SW 1271 (cell line): ENCODE results near the gene NTM.

Experiments
- DNase-seq, 2 experiments: peaks; one replicate each; lab custom pipeline; 2025; lab: John Stamatoyannopoulos, UW

Gene NTM

DNA sequence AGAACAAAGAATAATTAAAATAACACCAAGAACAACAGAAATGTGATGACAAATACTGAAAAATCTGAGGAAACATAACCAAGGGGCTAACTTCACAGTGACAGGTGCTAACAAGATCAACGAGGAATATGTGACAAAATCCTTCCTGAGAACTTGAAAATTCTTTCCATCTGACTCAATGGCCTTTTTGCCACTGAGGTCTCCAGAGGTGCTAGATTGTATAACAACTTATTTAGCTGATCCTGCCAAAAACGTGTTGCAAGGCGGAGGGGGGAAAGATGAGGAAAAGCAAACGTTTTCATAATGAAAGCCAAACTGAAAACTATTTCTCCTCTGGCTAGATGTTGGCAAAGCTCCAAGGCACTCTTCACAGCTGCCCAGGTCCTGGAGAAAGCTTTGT, 364.5 kb downstream of the NTM start:
- no peak for DNase-seq

DNA sequence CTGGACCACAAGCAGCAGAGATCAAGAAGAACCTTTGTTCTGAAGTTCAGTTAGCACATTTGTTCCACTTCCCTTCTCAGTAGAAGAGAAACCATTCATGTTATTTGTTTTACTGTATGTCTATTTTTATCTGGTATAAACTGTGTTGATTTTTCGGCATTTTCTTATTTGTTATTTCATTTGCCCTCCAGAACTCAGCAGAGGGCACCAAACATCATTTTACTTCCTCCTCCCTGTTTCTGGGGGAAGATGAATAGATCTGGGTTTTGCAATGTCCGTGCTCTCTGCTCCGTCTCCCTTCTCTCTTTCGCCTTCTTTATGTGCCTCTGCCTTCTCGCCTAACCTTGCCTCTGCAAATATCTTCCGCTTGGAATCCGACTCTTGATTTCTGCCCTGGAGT, 366.9 kb downstream of the NTM start:
- no peak for DNase-seq

DNA sequence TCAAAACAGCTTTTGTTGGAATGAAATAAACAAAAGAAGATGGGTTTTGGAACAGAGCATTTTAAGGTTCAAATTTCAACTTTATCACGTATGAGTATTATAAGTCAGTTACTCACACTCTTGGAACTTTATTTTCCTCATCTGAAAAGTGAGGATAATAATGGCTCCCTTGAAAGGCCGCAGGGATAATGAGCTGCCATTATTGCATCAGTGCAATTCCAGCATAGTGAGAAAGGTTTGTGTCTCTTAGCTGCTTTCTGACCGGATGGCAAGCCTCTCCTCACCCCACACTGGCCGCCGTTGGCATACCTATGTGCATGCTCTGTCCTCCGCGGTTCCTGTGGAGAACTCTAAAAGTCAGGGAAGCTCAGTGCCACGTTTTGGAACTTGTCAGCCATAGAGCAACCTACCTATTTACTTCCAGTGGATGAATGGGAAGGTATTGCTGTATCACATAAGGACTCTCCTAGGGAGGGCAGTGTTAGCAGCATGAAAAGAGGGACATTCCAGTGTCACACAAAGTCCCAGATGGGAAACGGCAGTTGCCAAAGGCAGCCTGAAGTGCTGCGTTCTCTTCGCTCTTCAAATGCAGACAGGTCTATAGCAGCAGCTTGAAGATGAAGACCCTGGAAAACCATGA, 368.9 kb downstream of the NTM start:
- no peak for DNase-seq

DNA sequence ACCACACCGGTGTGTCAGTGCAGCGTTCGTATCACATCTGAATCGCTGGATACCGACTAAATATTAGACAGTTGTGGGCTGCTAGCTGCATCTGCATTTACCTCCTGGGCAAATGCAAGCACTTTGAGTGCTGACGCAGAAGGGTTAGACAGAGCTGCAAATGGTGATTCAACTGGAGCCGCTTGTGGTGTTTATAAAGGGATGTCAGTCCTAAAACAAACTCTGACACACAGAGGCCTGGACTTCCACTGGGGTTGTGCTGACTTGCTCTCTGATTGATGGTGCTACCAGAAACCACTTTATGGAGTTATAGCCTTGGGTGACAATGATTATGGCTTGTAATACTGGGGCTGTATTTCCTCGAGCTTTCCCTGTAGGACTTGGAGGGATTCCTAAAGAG, 374.4 kb downstream of the NTM start:
- DNase-seq = no peak

DNA sequence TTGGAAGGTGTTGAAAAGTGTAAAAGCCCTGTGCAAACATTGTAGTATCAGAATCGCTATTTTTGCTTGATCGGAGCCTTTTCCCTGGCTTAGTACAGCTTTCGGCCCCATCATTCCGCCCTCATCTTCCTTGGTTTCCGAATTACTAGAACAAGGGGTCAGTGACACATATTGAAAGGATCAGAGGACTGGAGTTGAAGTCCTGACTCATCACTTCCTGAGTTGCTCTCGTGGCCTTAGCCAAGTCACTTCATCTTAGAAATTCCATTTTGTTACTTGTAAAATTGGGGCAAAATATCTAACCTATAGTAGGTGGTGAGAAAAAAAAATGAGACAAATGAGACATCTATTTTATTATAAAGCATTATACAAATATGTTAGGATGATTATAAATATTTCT, 375.0 kb downstream of the NTM start:
- DNase-seq = no peak

DNA sequence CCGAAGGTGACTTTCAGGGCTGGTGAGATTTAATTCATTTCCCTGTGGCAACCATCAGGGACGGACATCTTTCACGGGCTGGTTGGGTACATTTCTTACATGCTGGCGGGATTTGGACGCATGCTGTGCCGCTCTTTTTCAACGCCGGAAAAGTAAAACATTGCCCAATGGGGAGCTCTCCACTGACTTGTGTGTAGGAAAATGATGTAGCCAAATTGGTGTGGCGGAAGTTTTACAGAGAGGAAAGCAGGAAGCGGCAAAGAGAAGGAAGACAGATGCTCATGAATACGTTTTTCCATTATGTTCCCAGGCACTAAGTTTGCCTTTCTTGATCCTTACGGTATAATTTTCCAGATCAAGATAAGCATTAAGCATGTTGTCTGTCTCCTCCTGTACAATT, 375.8 kb downstream of the NTM start:
- no peak for DNase-seq

DNA sequence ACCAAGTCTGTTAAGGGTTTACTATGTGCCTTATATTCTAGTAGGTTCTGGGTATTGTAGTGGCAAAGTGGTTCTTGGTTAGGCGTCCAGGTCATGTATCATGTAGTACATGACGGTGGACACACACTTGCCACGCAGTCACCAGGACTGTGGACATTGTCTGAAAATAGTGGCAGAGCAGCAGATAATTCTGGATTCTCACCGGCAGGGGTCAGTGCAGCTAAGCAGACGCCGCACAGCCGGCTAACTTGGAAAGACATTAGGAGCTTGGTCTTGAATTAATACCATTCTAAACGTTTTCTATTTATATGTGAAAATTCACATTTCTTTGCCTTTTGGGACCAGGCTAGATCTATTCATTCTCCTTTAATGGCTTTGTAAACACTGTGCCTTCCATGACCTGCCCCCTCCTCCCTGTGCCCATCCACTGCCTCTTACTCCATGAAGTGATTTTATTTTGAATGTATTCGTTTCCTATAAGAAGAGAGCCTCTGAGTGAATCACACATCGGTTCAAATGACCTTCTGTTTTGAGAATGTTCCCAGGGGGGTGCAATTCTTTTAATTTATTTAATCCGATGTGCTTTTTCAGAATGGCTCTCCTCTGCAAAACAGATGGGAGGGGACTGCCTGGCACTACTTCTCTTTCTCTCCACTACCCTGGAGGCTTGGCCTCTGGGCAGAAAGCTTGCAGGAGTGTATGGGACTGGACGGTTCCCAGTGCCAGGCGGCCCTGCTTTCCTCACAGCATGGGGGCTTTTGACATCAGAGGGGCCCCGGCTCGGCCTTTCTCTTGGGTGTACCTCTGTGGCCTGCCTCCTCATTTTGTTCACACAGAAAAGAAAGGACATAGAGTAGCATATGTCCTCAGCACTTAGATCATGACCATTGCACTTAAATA, 378.0 kb downstream of the NTM start:
- no peak for DNase-seq

DNA sequence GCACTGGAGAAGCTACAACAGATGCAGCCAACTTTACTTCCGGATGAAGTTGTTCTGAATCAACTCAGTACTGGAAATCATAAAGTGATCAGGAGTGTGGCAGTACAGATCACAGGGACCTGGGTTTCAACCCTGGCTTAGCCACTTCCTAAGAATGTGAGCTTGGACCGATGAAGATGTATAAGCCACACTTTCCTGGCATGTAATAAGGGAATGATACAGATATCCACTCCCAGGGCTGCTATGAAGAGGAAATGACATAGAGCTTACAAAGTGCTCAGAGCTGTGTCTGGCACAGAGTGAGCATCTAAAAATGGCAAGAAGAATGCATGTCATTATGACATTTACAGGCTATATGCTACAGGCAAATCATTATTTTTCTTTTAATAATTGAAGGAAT, 378.7 kb downstream of the NTM start:
- DNase-seq = no peak

DNA sequence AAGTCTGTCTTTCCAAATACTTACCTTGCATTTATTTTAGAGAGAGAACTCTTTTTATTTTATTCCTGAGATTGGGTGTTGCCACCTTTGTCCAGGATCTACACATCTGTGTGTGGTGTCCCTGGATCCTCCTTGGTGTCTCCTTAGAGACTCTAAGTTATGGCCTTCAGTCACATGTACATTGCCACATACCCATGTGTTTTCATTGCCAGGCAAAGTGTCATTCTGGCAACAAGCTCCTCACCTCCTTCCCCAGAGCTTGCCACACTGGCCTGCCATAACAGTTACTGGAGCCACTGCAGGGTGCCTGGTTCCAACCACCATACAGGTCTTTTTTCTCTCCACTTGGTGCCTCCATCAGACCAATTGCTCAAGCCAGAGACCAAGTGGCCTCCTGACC, 379.7 kb downstream of the NTM start:
- DNase-seq = no peak

DNA sequence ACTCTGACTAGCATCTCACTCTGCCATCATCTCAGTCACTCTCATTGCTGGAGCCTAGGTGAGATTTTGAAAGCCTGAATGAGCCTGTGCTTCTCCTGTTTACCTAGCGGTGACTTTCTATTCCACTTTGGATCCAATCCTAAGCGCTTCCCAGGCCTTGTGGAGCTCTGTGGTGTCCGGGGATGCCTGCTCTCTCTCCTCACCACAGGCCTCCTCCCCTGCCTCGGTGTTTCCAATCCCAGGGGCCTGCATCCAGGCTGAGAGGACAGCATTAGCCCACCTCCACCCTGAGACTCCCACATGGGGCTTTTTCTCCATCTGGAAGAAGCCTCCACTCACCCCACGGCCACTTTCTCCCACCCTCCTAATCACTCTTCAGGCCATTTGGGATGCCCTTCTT, 380.3 kb downstream of the NTM start:
- DNase-seq = no peak

DNA sequence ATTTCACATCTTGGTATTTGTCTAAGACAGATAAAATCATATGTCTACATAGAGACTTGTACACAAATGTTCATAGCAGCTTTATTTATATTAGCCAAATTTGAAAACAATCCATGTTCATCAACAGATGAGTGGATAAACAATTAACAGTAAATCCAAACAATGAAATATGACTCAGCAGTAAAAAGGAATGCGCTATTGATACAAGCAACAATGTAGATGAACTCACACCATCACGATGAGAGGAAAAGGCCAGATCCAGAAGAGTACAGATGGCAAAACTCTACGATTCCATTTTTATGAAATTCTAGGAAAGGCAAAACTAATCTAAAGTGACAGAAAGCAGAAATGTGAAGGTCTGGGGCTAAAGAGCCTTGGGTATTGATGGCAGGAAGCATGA, 384.3 kb downstream of the NTM start:
- DNase-seq = no peak

DNA sequence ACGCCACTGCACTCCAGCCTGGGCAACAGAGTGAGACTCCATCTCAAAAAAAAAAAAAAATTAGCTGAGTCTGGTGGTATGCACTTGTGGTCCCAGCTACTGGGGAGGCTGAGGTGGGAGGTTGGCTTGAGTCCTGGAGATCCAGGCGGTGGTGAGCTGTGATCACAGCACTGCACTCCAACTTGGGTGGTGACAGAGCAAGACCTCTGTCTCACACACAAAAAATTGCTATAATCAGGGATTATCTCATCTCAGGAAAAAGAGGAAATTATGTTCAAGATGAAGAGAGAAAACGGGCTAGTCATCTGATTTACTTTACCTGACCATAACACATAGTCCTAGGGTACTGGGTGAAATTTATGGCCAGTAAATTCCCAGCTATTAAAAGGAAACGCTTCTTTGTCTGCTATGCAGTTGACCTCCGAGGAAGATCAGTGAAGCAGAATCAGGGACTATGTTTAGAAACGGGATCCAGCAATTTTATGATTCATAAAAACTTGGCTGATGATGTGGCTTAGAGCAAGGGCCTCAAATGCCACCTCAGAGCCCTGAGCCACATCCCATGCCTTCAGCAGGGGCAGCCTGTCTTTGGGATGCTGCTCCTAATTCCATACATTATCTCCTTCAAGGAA, 386.2 kb downstream of the NTM start:
- DNase-seq = no peak

DNA sequence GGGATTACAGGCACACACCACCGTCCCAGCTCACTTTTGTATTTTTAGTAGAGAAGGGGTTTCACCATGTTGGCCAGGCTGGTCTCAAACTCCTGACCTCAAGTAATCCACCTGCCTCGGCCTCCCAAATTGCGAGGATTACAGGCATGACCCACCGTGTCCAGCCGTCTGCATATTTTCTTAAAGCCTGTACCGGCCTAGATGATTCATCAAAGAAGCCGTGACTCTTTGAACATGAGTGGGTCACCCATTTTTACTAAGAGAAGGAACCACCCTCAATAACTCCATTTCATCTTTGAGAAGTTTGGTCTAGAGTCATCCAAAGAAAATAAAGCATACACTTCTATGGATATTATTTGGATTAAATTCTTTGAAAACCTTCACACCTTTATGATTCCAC, 388.3 kb downstream of the NTM start:
- DNase-seq = no peak

DNA sequence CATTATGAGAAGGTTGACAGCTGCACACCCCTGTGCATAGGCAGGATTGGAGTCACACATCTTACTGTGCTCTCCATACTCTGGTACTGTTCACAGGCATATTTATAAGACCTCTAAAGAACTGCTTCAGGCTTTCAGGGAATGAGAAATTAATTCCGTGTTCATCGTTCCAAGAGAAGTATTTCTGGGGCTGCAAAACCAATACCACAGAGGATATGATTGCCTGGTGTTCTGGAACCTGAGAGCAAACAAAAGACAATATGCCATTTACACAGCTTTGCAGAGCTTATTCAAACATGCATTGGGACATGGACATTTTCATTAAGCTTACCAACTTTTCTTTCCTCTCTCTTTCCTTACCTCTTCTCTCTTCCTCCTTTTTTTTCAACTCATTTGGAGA, 388.7 kb downstream of the NTM start:
- DNase-seq = no peak

DNA sequence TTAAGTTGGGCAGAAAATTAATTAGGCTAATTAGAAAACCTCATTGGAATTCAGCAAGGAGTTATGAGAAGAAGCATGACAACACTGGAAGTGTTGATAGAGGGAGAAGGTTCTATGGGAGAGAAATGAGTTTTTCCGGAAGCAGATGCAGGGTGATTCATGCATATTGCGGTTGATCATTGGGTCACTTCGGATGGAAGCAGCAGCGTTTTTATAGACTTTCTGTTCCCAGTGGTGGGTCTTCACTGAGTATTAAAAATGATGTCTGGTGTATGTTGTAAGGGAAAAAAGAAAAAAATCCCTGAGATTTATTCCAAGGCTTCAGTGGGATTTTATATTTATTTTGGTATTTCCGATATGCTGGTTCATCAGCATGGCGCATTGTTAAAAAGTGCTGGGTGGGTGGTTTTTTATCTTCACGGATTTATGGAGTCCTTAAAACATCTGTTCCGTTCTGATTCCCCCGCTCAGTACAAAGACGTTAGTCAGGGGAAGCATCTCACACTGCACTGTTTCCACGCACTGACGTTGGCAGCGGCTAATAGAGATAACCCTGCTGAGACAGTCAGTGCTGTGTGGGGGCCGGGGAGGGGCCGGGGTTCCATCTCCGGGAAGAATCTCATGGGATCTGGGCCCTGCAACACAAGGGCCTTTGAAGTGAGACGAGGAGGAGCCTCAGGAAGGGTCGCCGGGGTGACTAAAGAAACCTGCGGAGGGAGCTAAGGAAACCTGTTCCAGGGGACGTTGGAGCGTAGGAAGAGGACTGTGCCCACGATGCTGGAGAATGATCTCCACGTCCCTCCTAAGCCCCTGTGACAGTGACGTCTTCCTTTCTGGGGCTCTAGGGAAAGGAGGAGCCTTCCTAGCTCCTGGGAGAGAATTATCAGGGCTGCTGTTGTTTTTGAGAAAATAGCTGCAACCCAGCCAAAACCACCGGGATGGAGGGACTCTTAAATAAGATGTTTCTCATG, 390.0 kb downstream of the NTM start:
- DNase-seq = no peak

DNA sequence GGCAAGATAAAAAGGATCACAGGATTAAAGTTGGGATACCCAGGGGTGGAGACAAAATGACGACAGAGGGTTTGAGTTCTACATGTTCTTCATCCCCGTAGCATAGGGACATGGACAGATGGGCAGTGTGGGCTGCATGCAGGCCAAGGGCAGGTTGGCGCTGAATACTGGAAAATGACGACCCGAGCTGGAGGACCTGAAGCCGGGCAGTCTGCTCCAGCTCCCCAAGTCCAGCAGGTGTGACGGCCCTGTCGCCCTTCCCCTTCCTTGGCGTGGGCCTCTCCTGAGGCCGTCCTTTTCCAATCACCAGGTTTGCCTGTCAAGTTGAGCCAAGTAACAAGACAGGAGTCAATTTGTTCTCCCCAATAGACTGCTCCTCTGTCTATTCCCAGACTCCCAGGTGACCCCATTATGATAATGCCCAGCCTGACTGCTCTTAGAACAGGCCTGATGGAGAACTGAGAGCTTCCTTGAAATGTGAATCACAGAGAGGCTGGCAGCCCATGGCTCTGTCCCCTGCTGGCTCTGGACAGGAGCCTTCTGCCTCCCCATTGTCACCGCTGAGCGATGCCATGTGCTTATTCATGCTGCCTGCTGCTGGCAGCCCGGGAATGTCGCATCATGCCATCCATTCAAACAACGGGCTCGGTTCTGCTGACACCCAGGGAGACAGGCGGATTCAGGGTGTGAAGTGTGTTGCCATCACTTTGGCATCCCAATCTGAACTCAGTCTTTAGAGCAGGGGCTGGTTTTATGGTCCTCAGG, 392.1 kb downstream of the NTM start:
- no peak for DNase-seq

DNA sequence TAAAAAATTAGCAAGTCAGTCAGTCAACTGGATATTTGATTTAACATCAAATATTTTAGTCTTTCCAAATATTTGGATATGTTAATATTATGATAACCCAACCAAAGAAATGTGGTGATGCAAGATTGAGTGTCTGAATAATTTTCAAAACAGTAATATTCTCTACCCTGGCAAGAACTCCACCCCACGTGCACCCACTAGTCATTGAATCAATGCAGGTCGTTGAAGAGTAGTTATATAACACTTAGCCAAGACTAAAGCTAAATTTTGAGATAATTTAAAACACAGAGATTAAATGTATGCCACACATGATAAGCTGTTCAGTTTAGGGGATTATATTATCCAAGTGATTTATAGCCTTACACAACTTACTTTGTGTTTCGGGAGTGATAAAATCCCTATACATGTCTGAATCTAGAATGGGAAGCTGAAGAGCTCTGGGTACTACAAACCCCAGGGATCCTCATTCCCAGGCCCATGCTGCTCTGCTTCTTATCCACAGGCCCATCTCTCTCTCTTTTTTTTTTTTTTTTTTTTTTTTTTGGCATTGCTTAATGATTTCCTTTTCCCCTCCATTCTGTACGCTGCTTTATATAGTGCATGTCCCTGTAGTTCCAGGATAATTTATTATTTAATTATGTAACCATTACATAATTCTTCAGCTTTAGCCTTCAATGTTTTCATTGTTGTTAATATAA, 392.9 kb downstream of the NTM start:
- DNase-seq = no peak

DNA sequence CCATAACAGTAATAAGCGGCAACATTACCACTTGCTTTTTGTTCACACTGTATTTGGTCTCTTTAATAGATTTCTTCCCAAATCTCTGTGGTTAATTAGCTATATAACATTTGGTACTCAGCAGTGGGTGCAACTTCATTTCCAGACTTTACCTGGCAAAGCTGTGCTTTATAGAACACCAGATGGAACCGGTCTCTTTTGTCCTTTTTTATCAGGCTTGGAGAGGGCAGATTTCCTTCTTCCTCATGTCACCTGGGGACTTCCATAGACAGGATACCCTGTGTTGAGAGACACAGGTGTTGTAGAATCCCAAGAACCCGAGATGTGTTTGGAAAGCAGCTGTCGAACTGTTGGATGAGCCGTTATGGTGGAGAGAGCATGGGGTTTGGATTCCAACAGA, 393.7 kb downstream of the NTM start:
- no peak for DNase-seq

DNA sequence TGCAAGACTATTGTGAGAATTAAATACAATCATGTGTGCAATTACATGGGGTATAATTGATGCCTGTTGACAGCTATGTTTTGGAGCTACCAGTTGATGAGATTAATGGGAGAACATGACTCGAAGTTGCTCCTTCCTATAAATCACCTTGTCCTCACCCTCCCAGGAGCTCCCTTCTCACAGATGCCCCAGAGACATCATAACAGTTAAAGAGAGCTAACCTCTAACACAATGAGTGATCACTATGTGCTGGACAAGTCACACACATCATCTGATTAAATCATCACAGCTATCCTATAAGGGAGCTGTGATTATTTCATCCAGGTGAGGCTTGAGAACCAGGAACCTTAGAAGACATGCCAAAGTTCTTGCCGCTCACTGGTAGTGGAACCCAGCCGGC, 394.2 kb downstream of the NTM start:
- DNase-seq = no peak

DNA sequence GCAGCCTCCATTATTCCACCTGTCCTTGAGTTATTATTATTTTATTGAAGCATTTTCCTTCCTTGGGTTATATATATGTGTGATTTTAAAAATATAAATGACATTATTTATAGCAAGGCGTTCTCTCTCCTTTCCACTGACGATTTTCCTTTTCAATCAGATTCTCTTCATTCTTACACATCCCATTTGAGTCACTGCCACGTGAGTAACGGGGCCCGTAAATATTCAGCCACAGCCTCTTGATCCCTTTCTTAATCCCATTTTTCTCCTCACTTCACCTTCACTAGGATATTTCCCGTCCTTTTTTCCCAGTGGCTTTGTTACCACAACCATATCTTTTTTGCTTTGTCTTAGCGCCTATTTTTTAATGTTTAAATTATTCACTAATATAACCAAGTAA, 396.2 kb downstream of the NTM start:
- DNase-seq = no peak

DNA sequence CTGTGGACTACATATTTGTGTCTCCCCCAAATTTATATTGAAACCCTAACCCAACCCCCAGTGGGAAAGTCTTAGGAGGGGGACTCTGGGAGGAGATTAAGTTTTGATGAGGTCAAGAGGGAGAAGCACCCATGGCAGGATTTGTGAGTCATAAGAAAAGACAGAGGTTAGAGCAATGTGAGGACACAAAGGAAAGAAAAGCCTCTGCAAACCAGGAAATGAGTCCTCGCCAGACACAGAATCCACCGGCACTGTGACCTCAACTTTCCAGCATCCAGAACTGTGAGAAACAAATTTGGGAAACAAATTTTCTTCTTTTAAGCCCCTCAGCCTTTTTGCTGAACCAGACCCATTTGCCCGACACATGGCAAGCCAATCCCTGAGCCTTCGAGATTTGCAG, 397.0 kb downstream of the NTM start:
- no peak for DNase-seq
